B cell (primary cell): Measurements from ENCODE around the gene GPRC5B. TPM values are rescaled to one million over a fixed set of nuclear protein-coding genes. Genes with fewer than 3 reads are reported as not detected.

Experiments used
- ATAC-seq: fragments of 200-7000 bp; cut with Tn5 transposase; one replicate; pipeline ENCODE4 v1.10.0; 2021; ENCODE audit warnings: low read depth, mild to moderate bottlenecking, moderate number of reproducible peaks, moderate library complexity
- CTCF ChIA-PET: fragments of 350-600 bp; sonication (Branson Sonifier 250); formaldehyde crosslinking; loops from one replicate; lab custom pipeline; 2021; ENCODE audit warnings: antibody characterized with exemption, inconsistent platforms; lab: Charles Lee
- POLR2A ChIA-PET: fragments of 350-600 bp; sonication (Branson Sonifier 250); formaldehyde crosslinking; loops from one replicate; lab custom pipeline; 2021; ENCODE audit warnings: antibody characterized with exemption; lab: Charles Lee
- DNase-seq: peaks from one replicate; pipeline ENCODE4 v3.0.0; 2013
- H2AFZ ChIP-seq: 2 replicates; pipeline ENCODE4 v1.6.1; 2012; ENCODE audit warnings: mild to moderate bottlenecking, low read depth, low read length; ENCODE audit not compliant: insufficient read depth, poor library complexity, severe bottlenecking
- H3K27ac ChIP-seq, 2 donors: 1 replicate in 1 of 2; 2 replicates in 1 of 2; pipeline ENCODE4 v1.5.1; 2012 to 2013; ENCODE audit warnings: low read length in 2 of 2, mild to moderate bottlenecking in 2 of 2, moderate library complexity in 1 of 2
- H3K27me3 ChIP-seq, 4 experiments: fragments of 200-600 bp in 1 of 4; sonication (generic) in 1 of 4; replicated peaks in 1 of 4; 1 replicate in 2 of 4; 2 replicates in 2 of 4; pipeline versions ENCODE4 v1.6.1 to v1.7.0; 2013 to 2016; ENCODE audit warnings: low read length in 3 of 4, mild to moderate bottlenecking in 2 of 4, mixed read lengths in 1 of 4, moderate library complexity in 1 of 4; ENCODE audit not compliant: insufficient read depth in 4 of 4, control insufficient read depth in 3 of 4; ENCODE audit errors: control extremely low read depth in 1 of 4
- H3K36me3 ChIP-seq, 2 experiments: replicated peaks in 1 of 2; 1 replicate in 1 of 2; 2 replicates in 1 of 2; pipeline versions ENCODE4 v1.6.1 to v1.7.1; 2013; ENCODE audit warnings: low read length in 1 of 2; ENCODE audit not compliant: insufficient read depth in 2 of 2, control insufficient read depth in 1 of 2; ENCODE audit errors: control extremely low read depth in 1 of 2, extremely low read depth in 1 of 2
- H3K4me1 ChIP-seq, 2 donors: fragments of 200-600 bp in 1 of 2; sonication (generic) in 1 of 2; 1 replicate in 1 of 2; 2 replicates in 1 of 2; pipeline versions ENCODE4 v1.5.1 to v1.6.1; 2013 to 2017; ENCODE audit warnings: low read length in 2 of 2; ENCODE audit not compliant: control insufficient read depth in 2 of 2, insufficient read depth in 2 of 2
- H3K4me2 ChIP-seq: replicated peaks from 2 replicates; pipeline ENCODE3; 2012; ENCODE audit warnings: mild to moderate bottlenecking, low read depth, low read length; ENCODE audit not compliant: poor library complexity, severe bottlenecking
- H3K4me3 ChIP-seq, 5 experiments: fragments of 200-600 bp in 1 of 5; sonication (generic) in 1 of 5; 1 replicate in 3 of 5; 2 replicates in 2 of 5; pipeline versions ENCODE4 v1.5.1 to v1.7.0; 2011 to 2016; ENCODE audit warnings: low read length in 4 of 5, mild to moderate bottlenecking in 4 of 5, low read depth in 2 of 5, control low read depth in 1 of 5, moderate library complexity in 1 of 5; ENCODE audit not compliant: insufficient read depth in 1 of 5; ENCODE audit errors: control extremely low read depth in 1 of 5, extremely low read depth in 1 of 5
- H3K79me2 ChIP-seq: fragments of 200-600 bp; sonication (generic); one replicate; pipeline ENCODE4 v1.6.0; 2016; ENCODE audit warnings: low read length; ENCODE audit not compliant: control insufficient read depth, insufficient read depth
- H3K9ac ChIP-seq: fragments of 200-600 bp; sonication (generic); 2 replicates; pipeline ENCODE4 v1.6.1; 2017; ENCODE audit warnings: mild to moderate bottlenecking, low read length, moderate library complexity
- H3K9me3 ChIP-seq, 3 donors: one replicate each; pipeline versions ENCODE4 v1.6.1 to v1.7.1; 2013; ENCODE audit warnings: low read length in 2 of 3; ENCODE audit not compliant: control insufficient read depth in 2 of 3, insufficient read depth in 1 of 3; ENCODE audit errors: control extremely low read depth in 1 of 3
- H4K20me1 ChIP-seq: 2 replicates; pipeline ENCODE4 v1.6.0; 2012; ENCODE audit warnings: mild to moderate bottlenecking, low read length; ENCODE audit not compliant: insufficient read depth, control insufficient read depth, poor library complexity, severe bottlenecking
- H3K27ac Mint-ChIP-seq: one replicate; pipeline ENCODE4 v1.8.0; 2021; ENCODE audit warnings: mixed read lengths
- H3K27me3 Mint-ChIP-seq: one replicate; pipeline ENCODE4 v1.8.0; 2021; ENCODE audit warnings: mixed read lengths
- H3K4me1 Mint-ChIP-seq: one replicate; pipeline ENCODE4 v1.8.0; 2021; ENCODE audit warnings: mixed read lengths
- H3K4me3 Mint-ChIP-seq: one replicate; pipeline ENCODE4 v1.8.0; 2021; ENCODE audit warnings: mixed read lengths
- H3K9me3 Mint-ChIP-seq: one replicate; pipeline ENCODE4 v1.8.0; 2022; ENCODE audit warnings: mixed read lengths; ENCODE audit not compliant: insufficient read depth
- EZH2 ChIP-seq: IDR thresholded peaks from 2 replicates; pipeline ENCODE4 v1.6.1; 2012; ENCODE audit warnings: borderline replicate concordance, low read depth, mild to moderate bottlenecking, moderate library complexity, low read length; ENCODE audit not compliant: insufficient read depth, poor library complexity, severe bottlenecking
- WGBS: methylation state at CpG from one replicate; pipeline ENCODE4 v1.1.5; 2013; ENCODE audit warnings: missing lambda C conversion rate; ENCODE audit not compliant: insufficient coverage; 5-methylcytosine and 5-hydroxymethylcytosine counted together
- intact Hi-C: fragments of 100-400 bp; cut with micrococcal nuclease; formaldehyde crosslinking; loops from one replicate; pipeline ENCODE4 v1.10.0; 2022
- polyA plus RNA-seq: library from polyadenylated mRNA; depleted of rRNA; stranded (reverse); fragments of >200 nt; gene quantifications from 2 replicates; pipeline ENCODE4 v1.2.3, GENCODE V29; 2012
- total RNA-seq, 2 donors: library from RNA; stranded (reverse); fragments of 120-200 nt in 1 of 2; gene quantifications; 1 replicate in 1 of 2; 2 replicates in 1 of 2; pipeline versions ENCODE4 v1.2.3 to v1.2.4, GENCODE V29; 2013 to 2022
- TF ChIP-seq, protein P1 (sequence below): fragments of 200-600 bp; IDR thresholded peaks from one replicate; pipeline ENCODE4 v1.8.0; 2022; ENCODE audit warnings: antibody characterized with exemption, mild to moderate bottlenecking

Gene GPRC5B
- total and polyA plus RNA-seq, 2 donors (not counting 1 experiment from before 2014, with no cell fraction given), result not detected

DNA sequence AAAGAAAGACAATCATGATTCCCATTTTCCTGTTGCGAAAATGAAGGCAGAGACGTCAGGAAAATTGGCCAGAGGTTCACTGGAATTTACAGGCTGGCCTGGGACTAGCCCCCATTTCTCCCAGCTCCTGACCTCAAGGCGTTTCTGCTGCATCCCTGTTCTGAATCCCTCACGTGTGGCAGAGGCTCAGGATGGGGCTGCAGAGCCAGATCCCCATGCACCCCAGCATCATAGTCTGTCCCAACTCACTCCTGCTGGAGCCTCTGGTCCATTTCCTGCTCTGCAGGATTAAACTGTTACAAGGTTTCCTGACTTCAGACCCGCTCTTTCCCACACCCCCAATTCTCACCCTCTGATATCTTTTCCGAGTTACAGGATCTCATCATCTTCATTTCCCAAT, 2.9 kb downstream of the GPRC5B start:
- H3K9me3 ChIP-seq, result peaks cover 0 to 7% (median 0%) of the 10 kb centered on the region in 3 donors
- no peak overlapping the region for H3K4me2 ChIP-seq
- H3K79me2 ChIP-seq, result no peaks in the 10 kb centered on the region
- H3K27ac ChIP-seq, result no peak overlapping the region
- 73% methylated on average over 5 of the region's 6 CpGs for WGBS
- peaks cover 0 to 53% (median 22%) of the 10 kb centered on the region in 4 experiments for H3K27me3 ChIP-seq
- no peak overlapping the region for H2AFZ ChIP-seq
- no peak for ATAC-seq
- Mint-ChIP-seq H3K27ac (no peak overlapping the region), H3K9me3 (no peaks in the 10 kb centered on the region), H3K27me3 (peaks cover 51% of the 10 kb centered on the region), H3K4me1 (peaks cover 32% of the 10 kb centered on the region), H3K4me3 (no peak overlapping the region)
- TF ChIP-seq EZH2, result no peak
- TF ChIP-seq, protein P1, sequence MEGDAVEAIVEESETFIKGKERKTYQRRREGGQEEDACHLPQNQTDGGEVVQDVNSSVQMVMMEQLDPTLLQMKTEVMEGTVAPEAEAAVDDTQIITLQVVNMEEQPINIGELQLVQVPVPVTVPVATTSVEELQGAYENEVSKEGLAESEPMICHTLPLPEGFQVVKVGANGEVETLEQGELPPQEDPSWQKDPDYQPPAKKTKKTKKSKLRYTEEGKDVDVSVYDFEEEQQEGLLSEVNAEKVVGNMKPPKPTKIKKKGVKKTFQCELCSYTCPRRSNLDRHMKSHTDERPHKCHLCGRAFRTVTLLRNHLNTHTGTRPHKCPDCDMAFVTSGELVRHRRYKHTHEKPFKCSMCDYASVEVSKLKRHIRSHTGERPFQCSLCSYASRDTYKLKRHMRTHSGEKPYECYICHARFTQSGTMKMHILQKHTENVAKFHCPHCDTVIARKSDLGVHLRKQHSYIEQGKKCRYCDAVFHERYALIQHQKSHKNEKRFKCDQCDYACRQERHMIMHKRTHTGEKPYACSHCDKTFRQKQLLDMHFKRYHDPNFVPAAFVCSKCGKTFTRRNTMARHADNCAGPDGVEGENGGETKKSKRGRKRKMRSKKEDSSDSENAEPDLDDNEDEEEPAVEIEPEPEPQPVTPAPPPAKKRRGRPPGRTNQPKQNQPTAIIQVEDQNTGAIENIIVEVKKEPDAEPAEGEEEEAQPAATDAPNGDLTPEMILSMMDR, result no peak
- no peak overlapping the region for H3K4me3 ChIP-seq
- intact Hi-C loops, result no loop called here
- H3K36me3 ChIP-seq, result no peaks in the 10 kb centered on the region
- DNase-seq, result no peak
- no peak overlapping the region for H3K9ac ChIP-seq
- H3K4me1 ChIP-seq, result peaks cover 33 to 34% of the 10 kb centered on the region in 2 donors
- no peaks in the 10 kb centered on the region for H4K20me1 ChIP-seq
- ChIA-PET POLR2A (no interaction called here), CTCF (interaction anchor here (1.6 kb wide), 1 partner anchor 323 kb away, joined by 4 read pairs; no protein-coding TSS in a partner anchor)

DNA sequence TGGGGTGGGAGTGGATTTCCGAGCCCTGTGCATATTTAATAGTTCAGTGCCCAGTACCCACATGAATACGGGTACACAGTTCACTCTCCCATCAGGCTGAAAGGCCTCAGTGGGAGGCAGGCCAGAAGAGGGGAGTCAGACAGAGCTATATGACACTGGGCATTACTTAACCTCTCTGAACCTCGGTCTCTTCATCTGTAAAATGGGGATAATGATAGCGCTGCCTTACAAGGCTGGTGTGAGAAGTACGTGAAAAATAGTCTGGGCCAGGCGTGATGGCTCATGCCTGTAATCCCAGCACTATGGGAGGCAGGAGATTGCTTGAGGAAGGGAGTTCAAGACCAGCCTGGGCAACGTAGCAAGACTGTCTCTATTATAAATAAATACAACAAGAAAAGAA, 3.6 kb downstream of the GPRC5B start:
- POLR2A ChIA-PET, result no interaction called here
- H3K27me3 Mint-ChIP-seq, result peaks cover 50% of the 10 kb centered on the region
- TF ChIP-seq, protein P1, result no peak
- no peak for TF ChIP-seq EZH2

More for the DNA sequence above, 3.6 kb downstream of the GPRC5B start:
- Histone ChIP-seq H4K20me1 (no peaks in the 10 kb centered on the region), H3K4me2 (no peak overlapping the region), H3K27me3 (peaks cover 0 to 48% (median 21%) of the 10 kb centered on the region in 4 experiments), H2AFZ (no peak overlapping the region), H3K9ac (no peak overlapping the region), H3K79me2 (no peaks in the 10 kb centered on the region), H3K4me3 (no peak overlapping the region), H3K4me1 (peaks cover 27 to 28% of the 10 kb centered on the region in 2 donors), H3K27ac (no peak overlapping the region), H3K36me3 (no peaks in the 10 kb centered on the region), H3K9me3 (peaks cover 0 to 7% (median 0%) of the 10 kb centered on the region in 3 donors)
- ATAC-seq, result no peak
- 100% methylated on average over 1 of the region's 7 CpGs for WGBS
- CTCF ChIA-PET, result no interaction called here
- intact Hi-C loops, result no loop called here
- H3K27ac Mint-ChIP-seq, result no peak overlapping the region
- H3K4me1 Mint-ChIP-seq, result peaks cover 26% of the 10 kb centered on the region
- no peaks in the 10 kb centered on the region for H3K9me3 Mint-ChIP-seq
- no peak overlapping the region for H3K4me3 Mint-ChIP-seq
- no peak for DNase-seq
